Gastroesophageal sphincter (tissue), 4 donors: ENCODE results near the gene GOSR2. TPM values are rescaled to one million over a fixed set of nuclear protein-coding genes. Genes with fewer than 3 reads are reported as not detected.

ENCODE experiments used
- ATAC-seq: fragments of 150-250 bp; one replicate; pipeline ENCODE4 v1.9.1; 2016; ENCODE audit warnings: mild to moderate bottlenecking, moderate library complexity
- H3K27ac ChIP-seq, 4 donors: fragments of 200-600 bp; sonication (generic) in 3 of 4; 1 replicate in 3 of 4; 2 replicates in 1 of 4; pipeline ENCODE4 v1.5.1; 2016 to 2019
- H3K27me3 ChIP-seq: fragments of 200-600 bp; sonication (generic); one replicate; pipeline ENCODE4 v1.5.1; 2019
- H3K36me3 ChIP-seq, 2 donors: fragments of 200-600 bp; sonication (generic); one replicate each; pipeline ENCODE4 v1.5.1; 2019; ENCODE audit warnings: control low read depth in 1 of 2
- H3K4me1 ChIP-seq, 3 donors: fragments of 200-600 bp; sonication (generic); 1 replicate in 2 of 3; 2 replicates in 1 of 3; pipeline ENCODE4 v1.5.1; 2016 to 2019; ENCODE audit warnings: control low read depth in 2 of 3
- H3K4me3 ChIP-seq, 2 donors: fragments of 200-600 bp; sonication (generic); one replicate each; pipeline ENCODE4 v1.5.1; 2019; ENCODE audit warnings: mild to moderate bottlenecking in 1 of 2, moderate library complexity in 1 of 2
- H3K9me3 ChIP-seq, 3 donors: fragments of 200-600 bp; sonication (generic); one replicate each; pipeline ENCODE4 v1.5.1; 2017 to 2019; ENCODE audit warnings: control low read depth in 2 of 3
- CTCF ChIP-seq, 4 experiments: fragments of 200-600 bp in 2 of 4; fragments of 450-650 bp in 2 of 4; sonication (generic) in 1 of 4; IDR thresholded peaks; one replicate each; pipeline ENCODE4 v1.5.1; 2017 to 2019; ENCODE audit warnings: antibody characterized with exemption in 4 of 4, mild to moderate bottlenecking in 2 of 4, moderate library complexity in 2 of 4
- EP300 ChIP-seq: sonication (generic); formaldehyde crosslinking; IDR thresholded peaks from one replicate; pipeline ENCODE4 v1.6.1; 2017; ENCODE audit warnings: antibody characterized with exemption, mild to moderate bottlenecking
- POLR2A ChIP-seq, 2 donors: fragments of 450-650 bp; IDR thresholded peaks; one replicate each; pipeline ENCODE4 v1.6.1; 2017; ENCODE audit warnings: antibody characterized with exemption in 2 of 2, mild to moderate bottlenecking in 2 of 2, moderate library complexity in 1 of 2
- POLR2AphosphoS5 ChIP-seq: sonication (generic); formaldehyde crosslinking; IDR thresholded peaks from one replicate; pipeline ENCODE4 v1.6.1; 2017; ENCODE audit warnings: antibody characterized with exemption
- WGBS, 2 donors: methylation state at CpG; one replicate each; pipeline ENCODE4 v1.1.5; 2018; ENCODE audit warnings: low coverage in 1 of 2; 5-methylcytosine and 5-hydroxymethylcytosine counted together
- total RNA-seq, 4 donors: library from RNA; depleted of rRNA; stranded (reverse); fragments of >200 nt; gene quantifications; one replicate each; pipeline ENCODE4 v1.1.0, GENCODE V29; 2016

Gene GOSR2
- total RNA-seq, 4 donors from 2014 or later = 37.8 to 53.1 (median 45.5) TPM

DNA sequence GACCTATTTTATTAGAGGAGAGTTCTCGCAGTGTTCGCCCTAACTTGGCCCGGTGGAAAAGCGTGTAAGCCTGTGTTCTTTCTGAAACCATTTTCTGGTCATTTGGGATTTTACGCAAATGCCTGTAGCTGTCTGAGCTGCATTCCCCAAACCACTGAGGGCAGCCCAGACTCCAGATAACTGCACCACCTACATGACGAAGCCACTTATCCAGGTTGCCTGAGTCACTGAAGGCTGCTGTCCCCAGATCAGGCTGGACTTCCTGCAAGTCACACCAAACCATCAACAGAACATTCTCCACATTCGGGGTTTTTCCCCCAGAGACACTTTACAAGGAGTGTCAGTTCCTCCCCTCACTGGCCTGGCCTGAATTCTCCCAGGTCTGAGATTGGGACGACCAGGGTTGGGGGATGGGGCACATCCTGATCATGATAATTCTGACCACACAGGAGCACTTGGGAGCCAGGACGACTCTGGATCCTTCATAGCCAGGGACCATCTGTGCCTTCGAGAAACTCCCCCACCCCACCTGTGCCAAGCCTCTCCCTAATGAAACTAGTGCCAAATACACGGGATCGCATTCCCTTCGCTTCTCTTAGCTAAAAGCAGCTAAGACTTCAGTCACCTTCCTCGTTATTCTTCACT is 53.8 kb downstream of the GOSR2 start:
- peaks cover 0 to 23% (median 16%) of the 10 kb centered on the region in 3 donors for H3K4me1 ChIP-seq
- peaks cover 63% of the 10 kb centered on the region for H3K27me3 ChIP-seq
- H3K36me3 ChIP-seq = no peaks in the 10 kb centered on the region
- ATAC-seq = no peak
- no peaks in the 10 kb centered on the region for H3K9me3 ChIP-seq
- no peak overlapping the region for H3K27ac ChIP-seq
- H3K4me3 ChIP-seq = no peak overlapping the region
- 78 to 84% methylated on average over 8 to 9 of the region's 14 CpGs for WGBS, 2 donors
- TF ChIP-seq EP300 = no peak
- no peak for TF ChIP-seq CTCF (IDR thresholded peaks at IDR 0.05)
- TF ChIP-seq POLR2A (IDR thresholded peaks at IDR 0.05) = no peak
- no peak for TF ChIP-seq POLR2AphosphoS5

GRCh38 chr17:46977348-46977747 is 54.4 kb downstream of the GOSR2 start:
- H3K9me3 ChIP-seq = no peaks in the 10 kb centered on the region
- no peak overlapping the region for H3K27ac ChIP-seq
- no peaks in the 10 kb centered on the region for H3K36me3 ChIP-seq
- no peak overlapping the region for H3K4me3 ChIP-seq
- 59 to 73% methylated on average over 3 of the region's 7 CpGs for WGBS, 2 donors
- H3K4me1 ChIP-seq = peaks cover 0 to 23% (median 16%) of the 10 kb centered on the region in 3 donors
- no peak for ATAC-seq
- H3K27me3 ChIP-seq = peaks cover 68% of the 10 kb centered on the region
- TF ChIP-seq CTCF (IDR thresholded peaks at IDR 0.05) (no peak), EP300 (no peak), POLR2AphosphoS5 (no peak), POLR2A (IDR thresholded peaks at IDR 0.05) (no peak)

DNA sequence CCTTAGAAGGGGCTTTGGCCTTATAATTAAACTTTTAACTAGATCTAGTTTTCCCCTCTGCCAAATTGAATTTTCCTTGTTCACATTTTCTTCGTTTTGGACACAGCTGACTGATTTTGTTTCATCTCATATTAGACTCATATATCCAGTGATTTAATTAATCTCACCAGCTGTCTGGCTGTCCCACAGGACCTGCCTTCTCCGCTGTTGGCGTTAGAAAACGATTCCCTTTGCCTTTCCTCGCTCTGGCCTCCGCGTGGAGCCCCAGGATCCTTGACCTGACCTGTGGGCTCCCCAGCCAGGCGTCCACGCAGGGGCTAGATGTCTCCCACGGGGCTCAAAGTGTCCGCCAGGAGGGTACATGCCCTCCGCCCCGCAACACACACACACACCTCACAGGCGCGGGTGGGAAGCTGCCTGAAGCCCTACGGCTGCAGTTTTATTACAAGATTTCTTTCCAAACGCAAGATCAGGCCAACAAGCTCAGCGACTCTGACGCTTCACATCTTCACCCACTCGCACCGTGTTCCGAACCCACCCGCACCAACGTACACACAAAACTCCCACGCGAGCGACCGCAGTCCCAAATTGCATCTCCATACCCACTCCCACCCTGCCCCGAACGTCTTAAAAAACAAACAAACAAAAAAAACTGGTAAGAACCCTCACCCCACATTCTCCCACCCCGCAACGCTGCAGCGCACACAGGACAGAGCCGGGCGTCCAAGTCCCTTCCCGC is 55.0 kb downstream of the GOSR2 start:
- no peak overlapping the region for H3K27ac ChIP-seq
- WGBS, 2 donors = 14 to 36% methylated on average over 6 to 18 of the region's 36 CpGs
- H3K4me1 ChIP-seq = peaks cover 0 to 23% (median 16%) of the 10 kb centered on the region in 3 donors
- peaks cover 68% of the 10 kb centered on the region for H3K27me3 ChIP-seq
- H3K36me3 ChIP-seq = no peaks in the 10 kb centered on the region
- ATAC-seq = no peak
- TF ChIP-seq CTCF (IDR thresholded peaks at IDR 0.05) = no peak
- no peak for TF ChIP-seq POLR2AphosphoS5
- no peak for TF ChIP-seq POLR2A (IDR thresholded peaks at IDR 0.05)
- TF ChIP-seq EP300 = no peak
- H3K4me3 ChIP-seq = peak overlapping the region in 1 of 2 donors; percentile 66
- no peaks in the 10 kb centered on the region for H3K9me3 ChIP-seq

- no peak overlapping the region for H3K27ac ChIP-seq
- peaks cover 68% of the 10 kb centered on the region for H3K27me3 ChIP-seq
- peak; percentile 34 for ATAC-seq
- peaks cover 0 to 23% (median 16%) of the 10 kb centered on the region in 3 donors for H3K4me1 ChIP-seq
- TF ChIP-seq POLR2AphosphoS5 (no peak), CTCF (IDR thresholded peaks at IDR 0.05) (no peak), POLR2A (IDR thresholded peaks at IDR 0.05) (no peak), EP300 (no peak)
- H3K4me3 ChIP-seq = peak overlapping the region; percentile 28 to 66
- WGBS, 2 donors = 2% methylated on average over 7 of the region's 83 CpGs; no CpG with 5 or more reads in 1 of the 2 donors
- H3K36me3 ChIP-seq = no peaks in the 10 kb centered on the region
- H3K9me3 ChIP-seq = no peaks in the 10 kb centered on the region
Measured at GRCh38 chr17:46978489-46979146, 55.7 kb downstream of the GOSR2 start.
